ENCODE results near the gene CMKLR1. TPM values are rescaled to one million over a fixed set of nuclear protein-coding genes. Genes with fewer than 3 reads are reported as not detected.

Gene CMKLR1
- total and polyA plus RNA-seq, 2 donors from 2014 or later: 6.1 to 25.7 TPM

DNA sequence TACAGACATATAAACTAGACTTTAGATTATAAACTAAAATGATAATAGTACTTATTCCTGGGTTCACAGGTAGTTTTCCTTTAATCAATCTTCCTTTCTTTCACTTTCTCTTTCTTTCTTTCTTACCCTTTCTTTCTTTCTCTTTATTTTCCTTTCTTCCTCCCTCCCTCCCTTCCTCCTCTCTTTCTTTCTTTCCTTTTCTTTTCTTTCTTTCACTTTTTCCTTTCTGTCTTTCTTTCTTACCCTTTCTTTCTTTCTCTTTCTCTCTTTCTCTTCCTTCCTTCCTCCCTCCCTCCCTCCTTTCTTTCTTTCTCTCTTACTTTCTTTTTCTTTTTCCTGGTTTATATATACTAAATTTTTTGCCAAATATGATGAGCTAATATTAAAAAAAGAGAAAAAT is 61.5 kb downstream of the CMKLR1 start:
- H3K27ac ChIP-seq (ENCODE audit: low read depth in 2 of 2, low read length in 2 of 2): no peak overlapping the region
- FAIRE-seq: no peak
- no peaks in the 10 kb centered on the region for H3K36me3 ChIP-seq (ENCODE audit: control insufficient read depth in 2 of 3, insufficient read depth in 3 of 3, low read length in 3 of 3)
- no peaks in the 10 kb centered on the region for H3K4me1 ChIP-seq (ENCODE audit: control insufficient read depth in 2 of 3, insufficient read depth in 2 of 3, low read depth in 1 of 3, low read length in 3 of 3)
- no peak overlapping the region for H3K9ac ChIP-seq (ENCODE audit: low read length in 3 of 3)
- H3K27me3 ChIP-seq (ENCODE audit: control insufficient read depth, insufficient read depth, low read length): no peaks in the 10 kb centered on the region
- TF ChIP-seq, protein P1, sequence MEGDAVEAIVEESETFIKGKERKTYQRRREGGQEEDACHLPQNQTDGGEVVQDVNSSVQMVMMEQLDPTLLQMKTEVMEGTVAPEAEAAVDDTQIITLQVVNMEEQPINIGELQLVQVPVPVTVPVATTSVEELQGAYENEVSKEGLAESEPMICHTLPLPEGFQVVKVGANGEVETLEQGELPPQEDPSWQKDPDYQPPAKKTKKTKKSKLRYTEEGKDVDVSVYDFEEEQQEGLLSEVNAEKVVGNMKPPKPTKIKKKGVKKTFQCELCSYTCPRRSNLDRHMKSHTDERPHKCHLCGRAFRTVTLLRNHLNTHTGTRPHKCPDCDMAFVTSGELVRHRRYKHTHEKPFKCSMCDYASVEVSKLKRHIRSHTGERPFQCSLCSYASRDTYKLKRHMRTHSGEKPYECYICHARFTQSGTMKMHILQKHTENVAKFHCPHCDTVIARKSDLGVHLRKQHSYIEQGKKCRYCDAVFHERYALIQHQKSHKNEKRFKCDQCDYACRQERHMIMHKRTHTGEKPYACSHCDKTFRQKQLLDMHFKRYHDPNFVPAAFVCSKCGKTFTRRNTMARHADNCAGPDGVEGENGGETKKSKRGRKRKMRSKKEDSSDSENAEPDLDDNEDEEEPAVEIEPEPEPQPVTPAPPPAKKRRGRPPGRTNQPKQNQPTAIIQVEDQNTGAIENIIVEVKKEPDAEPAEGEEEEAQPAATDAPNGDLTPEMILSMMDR (IDR thresholded peaks at IDR 0.05; ENCODE audit: borderline replicate concordance, extremely low read depth, insufficient read depth): no peak
- H3K4me3 ChIP-seq (ENCODE audit: low read length in 3 of 3): no peak overlapping the region
- no peak for DNase-seq
- no peaks in the 10 kb centered on the region for H3K9me3 ChIP-seq (ENCODE audit: control insufficient read depth in 2 of 3, insufficient read depth in 1 of 3, low read length in 3 of 3)
- intact Hi-C loops (cut with DNase I): no loop called here

DNA sequence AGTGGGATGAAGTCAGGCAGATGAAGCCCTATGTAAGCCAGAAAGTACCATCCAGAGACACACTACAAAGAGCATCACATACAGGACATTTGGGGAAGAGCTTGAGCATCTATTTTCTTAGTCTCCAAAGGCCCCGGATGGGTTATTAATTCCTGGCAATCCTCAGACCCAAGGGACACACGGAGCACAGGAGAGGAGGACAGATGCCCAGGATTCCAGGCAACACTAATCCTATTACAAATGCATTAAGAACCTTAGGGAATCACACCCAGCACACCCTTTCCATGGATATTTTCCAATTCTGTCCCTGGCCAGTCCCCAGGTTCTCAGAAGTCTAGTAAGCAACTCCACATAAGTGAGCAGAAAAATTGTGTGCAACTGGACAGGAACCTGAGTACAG is 65.9 kb downstream of the CMKLR1 start:
- TF ChIP-seq, protein P1 (IDR thresholded peaks at IDR 0.05; ENCODE audit: borderline replicate concordance, extremely low read depth, insufficient read depth): no peak
- intact Hi-C loops (cut with DNase I): no loop called here
- Histone ChIP-seq H3K27me3 (ENCODE audit: control insufficient read depth, insufficient read depth, low read length) (no peaks in the 10 kb centered on the region), H3K9me3 (ENCODE audit: control insufficient read depth in 2 of 3, insufficient read depth in 1 of 3, low read length in 3 of 3) (no peaks in the 10 kb centered on the region), H3K4me1 (ENCODE audit: control insufficient read depth in 2 of 3, insufficient read depth in 2 of 3, low read depth in 1 of 3, low read length in 3 of 3) (no peaks in the 10 kb centered on the region), H3K36me3 (ENCODE audit: control insufficient read depth in 2 of 3, insufficient read depth in 3 of 3, low read length in 3 of 3) (no peaks in the 10 kb centered on the region), H3K9ac (ENCODE audit: low read length in 3 of 3) (no peak overlapping the region), H3K27ac (ENCODE audit: low read depth in 2 of 2, low read length in 2 of 2) (no peak overlapping the region), H3K4me3 (ENCODE audit: low read length in 3 of 3) (no peak overlapping the region)
- DNase-seq: no peak
- FAIRE-seq: no peak

DNA sequence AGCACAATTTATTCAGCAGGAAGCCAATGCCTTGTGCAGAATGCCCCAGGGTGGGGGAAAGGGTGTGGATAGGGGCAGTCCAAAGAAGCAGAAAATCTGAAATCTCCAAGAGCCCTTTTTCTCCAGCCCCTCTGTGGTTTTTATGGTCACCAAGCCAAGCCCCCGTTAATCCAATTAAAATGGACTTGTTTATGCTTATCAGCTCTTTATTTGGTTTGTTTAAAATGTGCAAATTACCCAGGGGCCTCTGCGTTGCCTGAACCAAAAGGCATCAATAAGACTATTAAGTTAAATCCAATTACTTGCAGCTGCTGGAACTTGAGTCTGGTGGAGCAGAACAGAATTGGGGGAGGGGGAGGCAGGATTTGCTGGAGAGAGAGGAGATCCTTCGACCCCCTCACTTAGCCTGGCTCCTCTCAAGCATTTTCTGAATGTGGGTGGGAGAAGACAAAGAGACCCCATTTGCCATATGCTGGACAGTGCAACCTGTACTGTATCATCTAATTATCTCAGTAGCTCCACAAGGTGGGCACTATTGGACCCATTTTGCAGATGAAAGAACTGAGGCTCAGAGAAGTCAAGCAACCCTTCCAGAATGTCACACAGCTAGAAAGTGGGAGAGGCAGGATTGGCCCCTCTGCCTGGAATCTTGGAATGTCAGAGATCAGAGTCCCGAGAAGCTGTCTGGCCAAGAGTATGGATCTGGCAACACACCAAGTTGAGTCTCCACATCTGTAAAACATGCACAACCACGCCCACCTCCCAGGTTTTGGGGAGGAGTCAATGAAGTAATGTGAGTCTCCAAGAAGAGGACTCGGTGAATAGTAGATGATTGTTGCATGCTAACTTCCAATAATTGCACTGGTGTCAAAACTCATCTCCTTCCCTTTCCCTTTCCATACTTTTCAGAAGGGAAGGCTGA is 66.9 kb downstream of the CMKLR1 start:
- TF ChIP-seq, protein P1 (IDR thresholded peaks at IDR 0.05; ENCODE audit: borderline replicate concordance, extremely low read depth, insufficient read depth): no peak
- Histone ChIP-seq H3K27ac (ENCODE audit: low read depth in 2 of 2, low read length in 2 of 2) (no peak overlapping the region), H3K9ac (ENCODE audit: low read length in 3 of 3) (no peak overlapping the region), H3K4me3 (ENCODE audit: low read length in 3 of 3) (no peak overlapping the region), H3K27me3 (ENCODE audit: control insufficient read depth, insufficient read depth, low read length) (no peaks in the 10 kb centered on the region), H3K9me3 (ENCODE audit: control insufficient read depth in 2 of 3, insufficient read depth in 1 of 3, low read length in 3 of 3) (no peaks in the 10 kb centered on the region), H3K36me3 (ENCODE audit: control insufficient read depth in 2 of 3, insufficient read depth in 3 of 3, low read length in 3 of 3) (no peaks in the 10 kb centered on the region), H3K4me1 (ENCODE audit: control insufficient read depth in 2 of 3, insufficient read depth in 2 of 3, low read depth in 1 of 3, low read length in 3 of 3) (no peaks in the 10 kb centered on the region)
- FAIRE-seq (no peak), DNase-seq (peak in 1 of 5 donors; percentile 5)
- intact Hi-C loops (cut with DNase I): no loop called here

Measured in kidney (tissue), 14 donors.